Stimulated activated naive CD4-positive, alpha-beta T cell (primary cell): ENCODE measurements around the gene HTR3E.

Experiments
- DNase-seq, 6 experiments: peaks; one replicate each; lab custom pipeline; 2025; lab: John Stamatoyannopoulos, UW

The HTR3E gene

DNA sequence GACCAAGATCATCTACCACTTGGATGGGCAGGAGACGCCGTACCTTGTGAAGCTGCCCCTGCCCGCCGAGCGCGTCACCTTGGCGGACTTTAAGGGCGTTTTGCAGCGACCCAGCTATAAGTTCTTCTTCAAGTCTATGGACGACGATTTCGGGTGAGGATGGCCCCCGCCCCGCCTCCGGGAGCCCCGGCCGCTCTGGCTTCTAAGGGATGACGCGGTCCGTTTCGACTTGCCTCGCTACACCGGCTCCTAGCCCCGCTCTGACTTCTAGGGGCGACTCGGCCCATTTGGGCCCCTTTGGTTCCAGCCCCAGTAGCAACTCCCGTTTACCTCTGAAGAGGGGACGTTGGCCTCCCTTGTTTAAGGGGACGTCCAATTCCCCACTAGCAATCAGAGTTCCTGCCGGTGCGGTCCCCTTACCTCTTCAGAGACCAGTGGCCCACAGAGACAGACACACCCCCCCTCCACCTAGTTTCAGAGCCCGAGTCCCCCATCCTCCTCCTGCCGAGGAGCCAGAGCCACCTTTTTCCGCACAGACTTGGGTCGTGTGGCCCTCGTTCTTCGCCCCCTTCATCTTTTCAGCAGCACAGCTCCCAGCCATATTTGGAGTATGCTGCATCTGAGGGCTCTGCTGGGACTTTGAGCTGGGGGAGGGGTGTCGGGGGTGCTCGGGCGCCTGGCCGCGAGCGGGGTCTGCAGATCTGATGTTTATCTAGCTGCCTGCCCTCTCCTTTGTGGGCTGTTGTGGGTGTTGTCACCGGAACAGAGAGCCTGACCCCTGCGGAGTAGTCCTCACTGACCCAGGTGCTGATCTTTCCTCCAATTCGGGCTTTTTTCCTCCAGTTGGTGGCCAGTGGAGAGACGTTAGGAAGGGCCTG is 59.0 kb downstream of the HTR3E start:
- peak in 5 of 6 experiments; percentile 30 to 48 (median 39) for DNase-seq

DNA sequence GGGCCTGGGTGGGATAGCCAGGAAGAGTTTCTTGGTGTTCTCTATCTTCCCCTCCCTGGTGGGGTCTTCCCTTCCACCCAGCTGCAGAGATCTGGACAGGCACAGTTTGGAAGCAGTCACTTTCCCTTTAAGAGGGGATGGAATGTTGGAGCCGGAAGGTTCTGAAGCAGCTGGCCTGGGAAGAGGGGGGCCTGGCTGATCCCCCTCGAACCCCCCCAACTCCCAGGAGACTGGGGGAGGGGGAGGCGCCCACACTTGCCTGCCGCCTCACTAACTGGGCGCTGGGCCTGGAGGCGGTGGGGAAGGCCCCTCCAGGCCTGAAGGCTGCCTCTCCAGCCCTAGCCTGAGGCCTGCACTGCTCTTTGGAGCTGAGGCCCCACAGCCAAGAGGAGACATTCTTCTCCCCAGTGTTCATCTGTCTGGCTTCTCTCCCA is 59.7 kb downstream of the HTR3E start:
- no peak for DNase-seq
